KOPT-K1 (cell line): ENCODE results near the gene OR12D2.
"Not testable (repeated sequence)": the region's sequence is repeated elsewhere in the genome, so short reads cannot be mapped to it uniquely, and the experiment has no call there.

ENCODE experiments used
- H3K27ac ChIP-seq: fragments of 200-600 bp; sonication (generic); 2 replicates; pipeline ENCODE4 v1.5.1; 2016; ENCODE audit warnings: antibody characterized with exemption, mild to moderate bottlenecking, low read depth, low read length; ENCODE audit not compliant: poor library complexity, severe bottlenecking
- H3K36me3 ChIP-seq: fragments of 200-600 bp; sonication (generic); 2 replicates; pipeline ENCODE4 v1.5.1; 2017; ENCODE audit warnings: antibody characterized with exemption, mild to moderate bottlenecking, low read length, moderate library complexity; ENCODE audit not compliant: insufficient read depth
- H3K9me3 ChIP-seq: fragments of 200-600 bp; sonication (generic); 2 replicates; pipeline ENCODE4 v1.5.1; 2017; ENCODE audit warnings: antibody characterized with exemption, low read length, mild to moderate bottlenecking; ENCODE audit not compliant: insufficient read depth, poor library complexity, severe bottlenecking

Gene OR12D2

GRCh38 chr6:29395331-29395730 is at the start of gene OR12D2:
Gene OR12D2, plus strand, starts transcription at chr6:29395631. Its CDS starts 1,069 bp downstream, at chr6:29396700.
- no peaks in the 10 kb centered on the region for H3K36me3 ChIP-seq
- no peak within 1 kb of the TSS for H3K27ac ChIP-seq
- no peaks in the 10 kb centered on the region for H3K9me3 ChIP-seq

GRCh38 chr6:29349348-29349747 is 46.1 kb upstream of the OR12D2 start:
- H3K27ac ChIP-seq, H3K9me3 ChIP-seq, H3K36me3 ChIP-seq: not testable (repeated sequence)

GRCh38 chr6:29354980-29355379 is 40.5 kb upstream of the OR12D2 start:
- Histone ChIP-seq H3K9me3 (no peaks in the 10 kb centered on the region), H3K27ac (no peak overlapping the region), H3K36me3 (no peaks in the 10 kb centered on the region)

- no peaks in the 10 kb centered on the region for H3K9me3 ChIP-seq
- H3K27ac ChIP-seq, result no peak overlapping the region
- no peaks in the 10 kb centered on the region for H3K36me3 ChIP-seq
These were observed 39.8 kb upstream of the OR12D2 start for GRCh38 chr6:29355603-29356002.

GRCh38 chr6:29368765-29369164 is 26.7 kb upstream of the OR12D2 start, which contains the start of gene OR5V1:
Gene OR5V1, minus strand, starts transcription at chr6:29368865. Its CDS starts 12,670 bp downstream, at chr6:29356195.
- H3K9me3 ChIP-seq, result no peaks in the 10 kb centered on the region
- H3K27ac ChIP-seq, result no peak within 1 kb of the TSS
- no peaks in the 10 kb centered on the region for H3K36me3 ChIP-seq

GRCh38 chr6:29375191-29375590 is 20.2 kb upstream of the OR12D2 start, which contains the start of gene OR12D3:
Gene OR12D3, minus strand, starts transcription at chr6:29375291. Its CDS starts 4 bp downstream, at chr6:29375287.
- H3K9me3 ChIP-seq, result no peaks in the 10 kb centered on the region
- H3K36me3 ChIP-seq, result no peaks in the 10 kb centered on the region
- no peak within 1 kb of the TSS for H3K27ac ChIP-seq

- Histone ChIP-seq H3K27ac (no peak overlapping the region), H3K36me3 (no peaks in the 10 kb centered on the region), H3K9me3 (no peaks in the 10 kb centered on the region)
These were observed 19.4 kb upstream of the OR12D2 start for GRCh38 chr6:29376003-29376402.

GRCh38 chr6:29388533-29388932 is 6.9 kb upstream of the OR12D2 start:
- H3K9me3 ChIP-seq, result no peaks in the 10 kb centered on the region
- no peaks in the 10 kb centered on the region for H3K36me3 ChIP-seq
- no peak overlapping the region for H3K27ac ChIP-seq

- no peaks in the 10 kb centered on the region for H3K36me3 ChIP-seq
- no peak overlapping the region for H3K27ac ChIP-seq
- H3K9me3 ChIP-seq, result no peaks in the 10 kb centered on the region
These were observed 4.1 kb downstream of the OR12D2 start for GRCh38 chr6:29399525-29399924.

GRCh38 chr6:29403801-29404200 is 8.4 kb downstream of the OR12D2 start:
- Histone ChIP-seq H3K9me3 (no peaks in the 10 kb centered on the region), H3K27ac (no peak overlapping the region), H3K36me3 (no peaks in the 10 kb centered on the region)

- Histone ChIP-seq H3K36me3 (no peaks in the 10 kb centered on the region), H3K27ac (no peak within 1 kb of the TSS), H3K9me3 (peaks cover 14% of the 10 kb centered on the region)
These were observed 19.2 kb downstream of the OR12D2 start, which contains the start of gene OR12D1 for GRCh38 chr6:29414588-29414987. Gene OR12D1, plus strand, starts transcription at chr6:29414928.

- Histone ChIP-seq H3K27ac (no peak overlapping the region), H3K36me3 (no peaks in the 10 kb centered on the region), H3K9me3 (no peaks in the 10 kb centered on the region)
These were observed 24.1 kb downstream of the OR12D2 start for GRCh38 chr6:29419516-29419915.

- H3K27ac ChIP-seq, result no peak overlapping the region
- H3K36me3 ChIP-seq, result no peaks in the 10 kb centered on the region
- no peaks in the 10 kb centered on the region for H3K9me3 ChIP-seq
These were observed 28.7 kb downstream of the OR12D2 start for GRCh38 chr6:29424168-29424567.

GRCh38 chr6:29424575-29424974 is 29.1 kb downstream of the OR12D2 start:
- Histone ChIP-seq H3K9me3 (no peaks in the 10 kb centered on the region), H3K27ac (no peak overlapping the region)

GRCh38 chr6:29425075-29425474 is 29.6 kb downstream of the OR12D2 start:
- H3K27ac ChIP-seq, result no peak overlapping the region
- no peaks in the 10 kb centered on the region for H3K36me3 ChIP-seq
- H3K9me3 ChIP-seq, result no peaks in the 10 kb centered on the region

More at GRCh38 chr6:29424575-29424974, 29.1 kb downstream of the OR12D2 start:
- H3K36me3 ChIP-seq, result no peaks in the 10 kb centered on the region

GRCh38 chr6:29426654-29427053 is 31.2 kb downstream of the OR12D2 start:
- H3K27ac ChIP-seq, result no peak overlapping the region
- H3K9me3 ChIP-seq, result no peaks in the 10 kb centered on the region
- H3K36me3 ChIP-seq, result no peaks in the 10 kb centered on the region
